B cell (primary cell): ENCODE measurements around the gene RASA2. TPM values are rescaled to one million over a fixed set of nuclear protein-coding genes. Genes with fewer than 3 reads are reported as not detected.
A peak's percentile ranks its signal among the peaks of the same experiment; 100 is the strongest.

Experiments used
- ATAC-seq: fragments of 200-7000 bp; cut with Tn5 transposase; one replicate; pipeline ENCODE4 v1.10.0; 2021; ENCODE audit warnings: low read depth, mild to moderate bottlenecking, moderate number of reproducible peaks, moderate library complexity
- CTCF ChIA-PET: fragments of 350-600 bp; sonication (Branson Sonifier 250); formaldehyde crosslinking; loops from one replicate; lab custom pipeline; 2021; ENCODE audit warnings: antibody characterized with exemption, inconsistent platforms; lab: Charles Lee
- POLR2A ChIA-PET: fragments of 350-600 bp; sonication (Branson Sonifier 250); formaldehyde crosslinking; loops from one replicate; lab custom pipeline; 2021; ENCODE audit warnings: antibody characterized with exemption; lab: Charles Lee
- DNase-seq: peaks from one replicate; pipeline ENCODE4 v3.0.0; 2013
- H2AFZ ChIP-seq: 2 replicates; pipeline ENCODE4 v1.6.1; 2012; ENCODE audit warnings: mild to moderate bottlenecking, low read depth, low read length; ENCODE audit not compliant: insufficient read depth, poor library complexity, severe bottlenecking
- H3K27ac ChIP-seq, 2 donors: 1 replicate in 1 of 2; 2 replicates in 1 of 2; pipeline ENCODE4 v1.5.1; 2012 to 2013; ENCODE audit warnings: low read length in 2 of 2, mild to moderate bottlenecking in 2 of 2, moderate library complexity in 1 of 2
- H3K27me3 ChIP-seq, 4 experiments: fragments of 200-600 bp in 1 of 4; sonication (generic) in 1 of 4; replicated peaks in 1 of 4; 1 replicate in 2 of 4; 2 replicates in 2 of 4; pipeline versions ENCODE4 v1.6.1 to v1.7.0; 2013 to 2016; ENCODE audit warnings: low read length in 3 of 4, mild to moderate bottlenecking in 2 of 4, mixed read lengths in 1 of 4, moderate library complexity in 1 of 4; ENCODE audit not compliant: insufficient read depth in 4 of 4, control insufficient read depth in 3 of 4; ENCODE audit errors: control extremely low read depth in 1 of 4
- H3K36me3 ChIP-seq, 2 experiments: replicated peaks in 1 of 2; 1 replicate in 1 of 2; 2 replicates in 1 of 2; pipeline versions ENCODE4 v1.6.1 to v1.7.1; 2013; ENCODE audit warnings: low read length in 1 of 2; ENCODE audit not compliant: insufficient read depth in 2 of 2, control insufficient read depth in 1 of 2; ENCODE audit errors: control extremely low read depth in 1 of 2, extremely low read depth in 1 of 2
- H3K4me1 ChIP-seq, 2 donors: fragments of 200-600 bp in 1 of 2; sonication (generic) in 1 of 2; 1 replicate in 1 of 2; 2 replicates in 1 of 2; pipeline versions ENCODE4 v1.5.1 to v1.6.1; 2013 to 2017; ENCODE audit warnings: low read length in 2 of 2; ENCODE audit not compliant: control insufficient read depth in 2 of 2, insufficient read depth in 2 of 2
- H3K4me2 ChIP-seq: replicated peaks from 2 replicates; pipeline ENCODE3; 2012; ENCODE audit warnings: mild to moderate bottlenecking, low read depth, low read length; ENCODE audit not compliant: poor library complexity, severe bottlenecking
- H3K4me3 ChIP-seq, 5 experiments: fragments of 200-600 bp in 1 of 5; sonication (generic) in 1 of 5; 1 replicate in 3 of 5; 2 replicates in 2 of 5; pipeline versions ENCODE4 v1.5.1 to v1.7.0; 2011 to 2016; ENCODE audit warnings: low read length in 4 of 5, mild to moderate bottlenecking in 4 of 5, low read depth in 2 of 5, control low read depth in 1 of 5, moderate library complexity in 1 of 5; ENCODE audit not compliant: insufficient read depth in 1 of 5; ENCODE audit errors: control extremely low read depth in 1 of 5, extremely low read depth in 1 of 5
- H3K79me2 ChIP-seq: fragments of 200-600 bp; sonication (generic); one replicate; pipeline ENCODE4 v1.6.0; 2016; ENCODE audit warnings: low read length; ENCODE audit not compliant: control insufficient read depth, insufficient read depth
- H3K9ac ChIP-seq: fragments of 200-600 bp; sonication (generic); 2 replicates; pipeline ENCODE4 v1.6.1; 2017; ENCODE audit warnings: mild to moderate bottlenecking, low read length, moderate library complexity
- H3K9me3 ChIP-seq, 3 donors: one replicate each; pipeline versions ENCODE4 v1.6.1 to v1.7.1; 2013; ENCODE audit warnings: low read length in 2 of 3; ENCODE audit not compliant: control insufficient read depth in 2 of 3, insufficient read depth in 1 of 3; ENCODE audit errors: control extremely low read depth in 1 of 3
- H4K20me1 ChIP-seq: 2 replicates; pipeline ENCODE4 v1.6.0; 2012; ENCODE audit warnings: mild to moderate bottlenecking, low read length; ENCODE audit not compliant: insufficient read depth, control insufficient read depth, poor library complexity, severe bottlenecking
- H3K27ac Mint-ChIP-seq: one replicate; pipeline ENCODE4 v1.8.0; 2021; ENCODE audit warnings: mixed read lengths
- H3K27me3 Mint-ChIP-seq: one replicate; pipeline ENCODE4 v1.8.0; 2021; ENCODE audit warnings: mixed read lengths
- H3K4me1 Mint-ChIP-seq: one replicate; pipeline ENCODE4 v1.8.0; 2021; ENCODE audit warnings: mixed read lengths
- H3K4me3 Mint-ChIP-seq: one replicate; pipeline ENCODE4 v1.8.0; 2021; ENCODE audit warnings: mixed read lengths
- H3K9me3 Mint-ChIP-seq: one replicate; pipeline ENCODE4 v1.8.0; 2022; ENCODE audit warnings: mixed read lengths; ENCODE audit not compliant: insufficient read depth
- EZH2 ChIP-seq: IDR thresholded peaks from 2 replicates; pipeline ENCODE4 v1.6.1; 2012; ENCODE audit warnings: borderline replicate concordance, low read depth, mild to moderate bottlenecking, moderate library complexity, low read length; ENCODE audit not compliant: insufficient read depth, poor library complexity, severe bottlenecking
- whole genome bisulfite sequencing: methylation state at CpG from one replicate; pipeline ENCODE4 v1.1.5; 2013; ENCODE audit warnings: missing lambda C conversion rate; ENCODE audit not compliant: insufficient coverage; 5-methylcytosine and 5-hydroxymethylcytosine counted together
- intact Hi-C: fragments of 100-400 bp; cut with micrococcal nuclease; formaldehyde crosslinking; loops from one replicate; pipeline ENCODE4 v1.10.0; 2022
- polyA plus RNA-seq: library from polyadenylated mRNA; depleted of rRNA; stranded (reverse); fragments of >200 nt; gene quantifications from 2 replicates; pipeline ENCODE4 v1.2.3, GENCODE V29; 2012
- total RNA-seq, 2 donors: library from RNA; stranded (reverse); fragments of 120-200 nt in 1 of 2; gene quantifications; 1 replicate in 1 of 2; 2 replicates in 1 of 2; pipeline versions ENCODE4 v1.2.3 to v1.2.4, GENCODE V29; 2013 to 2022
- TF ChIP-seq, protein P1 (sequence below): fragments of 200-600 bp; IDR thresholded peaks from one replicate; pipeline ENCODE4 v1.8.0; 2022; ENCODE audit warnings: antibody characterized with exemption, mild to moderate bottlenecking

RASA2 gene
- total and polyA plus RNA-seq, 2 donors (not counting 1 experiment from before 2014, with no cell fraction given), result 12.3 to 47.7 TPM

DNA sequence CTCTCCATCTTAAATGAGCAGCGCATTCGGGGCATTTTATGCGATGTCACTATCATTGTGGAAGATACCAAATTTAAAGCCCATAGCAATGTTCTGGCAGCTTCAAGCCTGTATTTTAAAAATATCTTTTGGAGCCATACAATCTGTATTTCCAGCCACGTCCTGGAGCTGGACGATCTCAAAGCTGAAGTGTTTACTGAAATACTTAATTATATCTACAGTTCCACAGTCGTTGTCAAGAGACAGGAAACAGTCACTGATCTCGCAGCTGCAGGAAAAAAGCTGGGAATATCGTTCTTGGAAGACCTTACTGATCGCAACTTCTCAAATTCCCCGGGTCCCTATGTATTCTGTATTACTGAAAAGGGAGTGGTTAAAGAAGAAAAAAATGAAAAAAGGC, 44.4 kb upstream of the RASA2 start:
- no peak for ATAC-seq
- intact Hi-C loops, result no loop called here
- Histone ChIP-seq H3K36me3 (peaks cover 0 to 44% of the 10 kb centered on the region in 2 experiments), H2AFZ (no peak overlapping the region), H3K27me3 (no peaks in the 10 kb centered on the region), H3K9ac (no peak overlapping the region), H3K4me3 (no peak overlapping the region), H3K9me3 (no peaks in the 10 kb centered on the region), H3K27ac (no peak overlapping the region), H3K4me1 (peaks cover 10 to 15% of the 10 kb centered on the region in 2 donors), H3K79me2 (no peaks in the 10 kb centered on the region), H4K20me1 (no peaks in the 10 kb centered on the region), H3K4me2 (no peak overlapping the region)
- no peak for DNase-seq
- 100% methylated on average over 5 of the region's 10 CpGs for WGBS
- TF ChIP-seq EZH2, result no peak
- TF ChIP-seq, protein P1, sequence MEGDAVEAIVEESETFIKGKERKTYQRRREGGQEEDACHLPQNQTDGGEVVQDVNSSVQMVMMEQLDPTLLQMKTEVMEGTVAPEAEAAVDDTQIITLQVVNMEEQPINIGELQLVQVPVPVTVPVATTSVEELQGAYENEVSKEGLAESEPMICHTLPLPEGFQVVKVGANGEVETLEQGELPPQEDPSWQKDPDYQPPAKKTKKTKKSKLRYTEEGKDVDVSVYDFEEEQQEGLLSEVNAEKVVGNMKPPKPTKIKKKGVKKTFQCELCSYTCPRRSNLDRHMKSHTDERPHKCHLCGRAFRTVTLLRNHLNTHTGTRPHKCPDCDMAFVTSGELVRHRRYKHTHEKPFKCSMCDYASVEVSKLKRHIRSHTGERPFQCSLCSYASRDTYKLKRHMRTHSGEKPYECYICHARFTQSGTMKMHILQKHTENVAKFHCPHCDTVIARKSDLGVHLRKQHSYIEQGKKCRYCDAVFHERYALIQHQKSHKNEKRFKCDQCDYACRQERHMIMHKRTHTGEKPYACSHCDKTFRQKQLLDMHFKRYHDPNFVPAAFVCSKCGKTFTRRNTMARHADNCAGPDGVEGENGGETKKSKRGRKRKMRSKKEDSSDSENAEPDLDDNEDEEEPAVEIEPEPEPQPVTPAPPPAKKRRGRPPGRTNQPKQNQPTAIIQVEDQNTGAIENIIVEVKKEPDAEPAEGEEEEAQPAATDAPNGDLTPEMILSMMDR, result no peak
- no peak overlapping the region for H3K4me3 Mint-ChIP-seq
- peaks cover 24% of the 10 kb centered on the region for H3K4me1 Mint-ChIP-seq
- ChIA-PET CTCF (interaction anchor here (0.6 to 4.3 kb wide), 23 partner anchors 8 to 138 kb away, joined by 3 to 70 read pairs (median 7); no protein-coding TSS in a partner anchor), POLR2A (interaction anchor here (0.7 kb wide), 1 partner anchor 131 kb away, joined by 4 read pairs; no protein-coding TSS in a partner anchor)
- H3K27ac Mint-ChIP-seq, result peak overlapping the region; percentile 51
- no peaks in the 10 kb centered on the region for H3K27me3 Mint-ChIP-seq
- H3K9me3 Mint-ChIP-seq, result no peaks in the 10 kb centered on the region

DNA sequence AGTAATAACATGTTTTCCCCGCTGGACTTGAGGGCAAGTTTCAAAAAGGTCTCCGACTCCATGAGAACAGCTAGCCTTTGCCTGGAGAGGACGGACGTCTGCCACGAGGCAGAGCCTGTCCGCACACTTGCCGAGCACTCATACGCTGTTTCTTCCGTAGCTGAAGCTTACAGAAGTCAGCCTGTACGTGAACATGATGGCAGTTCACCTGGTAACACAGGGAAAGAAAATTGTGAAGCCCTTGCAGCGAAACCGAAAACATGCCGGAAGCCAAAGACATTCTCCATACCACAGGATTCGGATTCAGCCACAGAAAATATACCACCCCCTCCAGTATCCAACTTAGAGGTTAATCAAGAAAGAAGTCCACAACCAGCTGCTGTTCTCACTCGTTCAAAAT, 43.9 kb upstream of the RASA2 start:
- 97% methylated on average over 11 of the region's 15 CpGs for WGBS
- Histone ChIP-seq H3K27ac (no peak overlapping the region), H3K4me2 (no peak overlapping the region), H3K9ac (no peak overlapping the region), H3K4me3 (no peak overlapping the region), H3K4me1 (peaks cover 10 to 15% of the 10 kb centered on the region in 2 donors), H3K79me2 (no peaks in the 10 kb centered on the region), H3K9me3 (no peaks in the 10 kb centered on the region), H2AFZ (no peak overlapping the region), H3K36me3 (peaks cover 0 to 46% of the 10 kb centered on the region in 2 experiments), H3K27me3 (no peaks in the 10 kb centered on the region), H4K20me1 (no peaks in the 10 kb centered on the region)
- intact Hi-C loops, result no loop called here
- Mint-ChIP-seq H3K9me3 (no peaks in the 10 kb centered on the region), H3K27me3 (no peaks in the 10 kb centered on the region), H3K4me3 (no peak overlapping the region), H3K27ac (no peak overlapping the region), H3K4me1 (peaks cover 24% of the 10 kb centered on the region)
- POLR2A ChIA-PET, result no interaction called here
- DNase-seq, result no peak
- no peak for TF ChIP-seq EZH2
- TF ChIP-seq, protein P1, result no peak
- no peak for ATAC-seq
- CTCF ChIA-PET, result interaction anchor here (1.0 to 4.3 kb wide), 14 partner anchors 10 to 138 kb away, joined by 4 to 70 read pairs (median 13); no protein-coding TSS in a partner anchor
